Measurements from ENCODE around the gene OR51A4.

Gene OR51A4

DNA sequence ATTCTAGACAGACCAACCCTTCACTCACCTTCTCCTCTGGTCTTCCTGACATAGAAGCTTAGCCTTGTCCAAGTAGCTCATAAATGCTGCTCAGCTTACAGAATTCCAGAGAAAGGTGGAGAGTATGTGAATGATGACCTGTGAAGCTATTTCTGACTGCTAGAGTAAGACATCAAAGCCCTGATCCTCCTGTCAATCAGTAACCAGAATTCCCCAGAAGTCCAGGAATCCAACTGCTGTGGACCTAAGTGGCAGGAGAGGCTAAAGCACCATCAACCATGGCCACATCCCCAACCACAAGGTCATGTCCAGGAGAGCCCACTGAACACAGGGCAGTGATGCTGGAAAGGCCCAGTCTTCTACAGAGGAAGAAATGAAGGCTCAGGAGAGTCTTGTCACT lies 30.8 kb downstream of the OR51A4 start:
- TF ChIP-seq, protein P1, sequence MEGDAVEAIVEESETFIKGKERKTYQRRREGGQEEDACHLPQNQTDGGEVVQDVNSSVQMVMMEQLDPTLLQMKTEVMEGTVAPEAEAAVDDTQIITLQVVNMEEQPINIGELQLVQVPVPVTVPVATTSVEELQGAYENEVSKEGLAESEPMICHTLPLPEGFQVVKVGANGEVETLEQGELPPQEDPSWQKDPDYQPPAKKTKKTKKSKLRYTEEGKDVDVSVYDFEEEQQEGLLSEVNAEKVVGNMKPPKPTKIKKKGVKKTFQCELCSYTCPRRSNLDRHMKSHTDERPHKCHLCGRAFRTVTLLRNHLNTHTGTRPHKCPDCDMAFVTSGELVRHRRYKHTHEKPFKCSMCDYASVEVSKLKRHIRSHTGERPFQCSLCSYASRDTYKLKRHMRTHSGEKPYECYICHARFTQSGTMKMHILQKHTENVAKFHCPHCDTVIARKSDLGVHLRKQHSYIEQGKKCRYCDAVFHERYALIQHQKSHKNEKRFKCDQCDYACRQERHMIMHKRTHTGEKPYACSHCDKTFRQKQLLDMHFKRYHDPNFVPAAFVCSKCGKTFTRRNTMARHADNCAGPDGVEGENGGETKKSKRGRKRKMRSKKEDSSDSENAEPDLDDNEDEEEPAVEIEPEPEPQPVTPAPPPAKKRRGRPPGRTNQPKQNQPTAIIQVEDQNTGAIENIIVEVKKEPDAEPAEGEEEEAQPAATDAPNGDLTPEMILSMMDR (IDR thresholded peaks at IDR 0.05; ENCODE audit: low read depth, low read length), result no peak
- TF ChIP-seq POLR2A (IDR thresholded peaks at IDR 0.05; ENCODE audit: extremely low read depth, insufficient read length) (no peak), MYC (IDR thresholded peaks at IDR 0.05; ENCODE audit: low read depth, low read length) (no peak)
- TF ChIP-seq, protein P2, sequence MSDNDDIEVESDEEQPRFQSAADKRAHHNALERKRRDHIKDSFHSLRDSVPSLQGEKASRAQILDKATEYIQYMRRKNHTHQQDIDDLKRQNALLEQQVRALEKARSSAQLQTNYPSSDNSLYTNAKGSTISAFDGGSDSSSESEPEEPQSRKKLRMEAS (IDR thresholded peaks at IDR 0.05; ENCODE audit: low read depth, low read length), result no peak
- no peak for DNase-seq (ENCODE audit: low read depth)
- H3K4me3 ChIP-seq (ENCODE audit: low read depth, low read length), result no peak overlapping the region

DNA sequence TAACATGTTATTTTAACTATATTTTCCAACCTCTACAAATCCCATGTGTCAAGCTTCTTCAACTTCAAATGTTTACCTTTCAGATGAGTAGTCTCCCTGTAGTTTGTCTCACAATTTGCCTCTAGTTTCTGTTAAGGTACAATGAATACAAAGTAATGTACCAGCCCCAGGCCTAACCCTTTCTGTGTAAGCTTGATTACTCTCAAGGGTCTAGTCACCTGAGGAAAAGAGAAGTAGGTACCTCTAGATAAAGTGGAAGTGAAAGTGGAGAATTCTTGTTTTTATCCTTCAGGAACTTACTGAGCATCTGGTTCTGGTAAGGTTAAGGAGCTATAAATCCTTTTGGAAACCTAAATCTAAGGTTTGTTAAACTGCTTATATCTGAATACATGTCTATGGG lies 43.9 kb downstream of the OR51A4 start, which contains the start of gene OR51A7:
TSS of gene OR51A7 (plus strand) at position 300 of the 400 bp plus-strand sequence. CDS start 3,587 bp downstream, outside the sequence.
- H3K4me3 ChIP-seq (ENCODE audit: low read depth, low read length), result no peak within 1 kb of the TSS
- TF ChIP-seq, protein P2 (IDR thresholded peaks at IDR 0.05; ENCODE audit: low read depth, low read length), result no peak
- TF ChIP-seq POLR2A (IDR thresholded peaks at IDR 0.05; ENCODE audit: extremely low read depth, insufficient read length) (no peak), MYC (IDR thresholded peaks at IDR 0.05; ENCODE audit: low read depth, low read length) (no peak)
- TF ChIP-seq, protein P1 (IDR thresholded peaks at IDR 0.05; ENCODE audit: low read depth, low read length), result no peak
- DNase-seq (ENCODE audit: low read depth), result no peak
